D341Med (cell line): Measurements from ENCODE around the gene FAM162A.
"Not testable (repeated sequence)": the region's sequence is repeated elsewhere in the genome, so short reads cannot be mapped to it uniquely, and the experiment has no call there.

Experiments used
- DNase-seq: peaks from one replicate; pipeline ENCODE4 v3.0.0; 2012; ENCODE audit warnings: low spot score

FAM162A gene

GRCh38 chr3:122416966-122417365 lies 33.0 kb downstream of the FAM162A start:
- no peak for DNase-seq

DNA sequence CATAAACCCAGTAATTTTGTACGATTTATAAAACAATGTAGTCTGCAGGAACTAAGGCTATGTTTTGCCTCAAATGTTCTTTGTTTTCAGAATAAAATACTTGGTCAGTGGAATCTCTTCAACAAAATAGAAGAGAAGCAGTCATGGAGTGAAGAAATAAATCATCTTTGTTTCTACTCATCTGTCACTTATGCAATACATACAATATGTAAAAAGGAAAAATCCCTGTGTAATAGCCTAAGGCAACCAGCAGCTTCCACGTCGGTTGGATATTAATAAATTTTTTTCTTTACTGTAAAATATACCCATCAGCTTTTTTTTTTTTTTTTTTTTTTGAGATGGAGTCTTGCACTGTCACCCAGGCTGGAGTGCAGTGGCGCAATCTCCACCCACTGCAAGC lies 37.1 kb downstream of the FAM162A start:
- no peak for DNase-seq

DNA sequence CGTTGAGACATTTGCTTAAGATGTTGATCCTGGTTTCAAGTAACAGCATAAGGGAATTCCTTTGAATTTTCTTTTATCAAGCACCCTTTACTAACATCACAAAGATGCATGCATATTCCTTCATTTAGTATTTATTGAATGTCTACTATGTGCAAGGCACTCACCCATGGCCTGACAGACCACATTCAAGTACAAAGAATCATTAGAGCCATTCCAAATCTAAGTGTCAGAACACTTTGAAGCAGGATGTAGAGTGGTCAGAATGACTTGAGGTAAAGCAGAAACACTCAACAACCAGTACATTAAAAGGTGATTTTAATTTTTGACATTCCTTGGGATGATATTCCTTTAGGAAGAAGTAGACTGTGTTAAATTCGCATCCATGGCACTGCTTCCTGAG lies 37.9 kb downstream of the FAM162A start:
- no peak for DNase-seq

DNA sequence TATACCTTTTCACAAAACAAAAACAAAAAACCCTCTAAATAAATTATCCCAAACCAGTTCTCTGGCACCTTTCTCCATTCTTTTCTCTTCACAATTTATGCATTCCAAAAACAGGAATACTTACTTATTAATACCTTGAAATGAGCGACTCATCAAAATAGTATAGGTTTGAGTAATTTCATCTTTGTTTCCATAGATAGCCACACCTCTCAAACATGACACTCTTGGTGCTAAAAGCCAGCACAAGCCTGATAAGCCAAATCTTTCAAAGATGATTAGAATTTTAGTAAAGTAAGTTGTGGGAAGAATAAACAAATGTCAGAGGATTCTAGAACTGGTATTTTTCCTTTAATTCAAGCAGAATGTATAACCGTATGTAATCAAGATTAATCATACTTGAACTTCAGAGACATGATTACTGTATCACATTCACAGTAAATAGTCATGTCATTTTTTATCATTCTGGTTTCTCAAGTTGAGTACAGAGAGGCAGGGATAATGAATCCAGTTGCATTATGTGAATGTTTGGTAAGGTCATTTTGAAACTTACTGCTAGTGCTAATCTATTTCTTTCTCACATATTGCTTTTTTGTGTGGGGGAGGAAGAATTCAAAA lies 44.0 kb downstream of the FAM162A start:
- DNase-seq = no peak

- DNase-seq = no peak
Observed at GRCh38 chr3:122430371-122430770, 46.4 kb downstream of the FAM162A start.

GRCh38 chr3:122435950-122436349 lies 52.0 kb downstream of the FAM162A start:
- DNase-seq = no peak

GRCh38 chr3:122443090-122443489 lies 59.1 kb downstream of the FAM162A start:
- DNase-seq = no peak

- not testable (repeated sequence) for DNase-seq
Observed at GRCh38 chr3:122443762-122444490, 59.9 kb downstream of the FAM162A start.

- DNase-seq = not testable (repeated sequence)
Observed at GRCh38 chr3:122444491-122444887, 60.5 kb downstream of the FAM162A start.

GRCh38 chr3:122448218-122448617 lies 64.2 kb downstream of the FAM162A start:
- not testable (repeated sequence) for DNase-seq

DNA sequence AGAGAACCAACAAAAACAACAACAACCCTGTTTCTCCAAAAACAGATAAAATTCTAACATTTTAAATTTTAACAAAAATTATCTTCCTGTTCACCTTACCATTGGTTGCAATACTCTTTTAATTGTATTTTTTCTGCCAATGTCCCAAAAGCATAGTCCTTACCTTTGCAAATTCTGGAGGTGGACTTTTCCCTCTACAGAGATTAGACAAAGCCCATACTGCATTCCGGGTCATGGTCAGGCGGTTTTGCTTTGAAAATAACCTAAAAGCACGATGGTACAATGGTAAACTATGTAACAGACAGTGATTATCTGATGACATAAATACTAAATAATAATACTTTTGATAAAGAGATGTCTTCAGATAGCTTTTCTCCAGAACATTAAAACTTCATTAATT lies 67.4 kb downstream of the FAM162A start:
- no peak for DNase-seq

DNA sequence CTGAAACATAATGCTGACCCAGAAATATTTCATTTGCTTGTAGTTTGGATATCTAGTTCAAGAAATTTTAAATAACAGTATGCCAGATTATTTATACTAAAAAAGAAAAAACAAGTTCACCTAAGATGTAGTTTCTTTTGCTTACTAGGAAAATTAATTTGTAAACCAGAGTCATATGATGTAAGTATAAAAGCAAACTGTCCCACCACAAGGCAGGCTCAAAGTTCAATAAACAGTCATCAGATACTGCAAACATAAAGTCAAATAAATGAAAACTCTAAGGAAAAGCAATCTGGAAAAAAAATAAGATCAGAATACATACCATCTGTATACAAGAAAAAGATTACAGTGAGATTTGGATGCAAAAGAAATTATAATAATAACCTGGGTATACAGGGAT lies 72.1 kb downstream of the FAM162A start:
- no peak for DNase-seq

DNA sequence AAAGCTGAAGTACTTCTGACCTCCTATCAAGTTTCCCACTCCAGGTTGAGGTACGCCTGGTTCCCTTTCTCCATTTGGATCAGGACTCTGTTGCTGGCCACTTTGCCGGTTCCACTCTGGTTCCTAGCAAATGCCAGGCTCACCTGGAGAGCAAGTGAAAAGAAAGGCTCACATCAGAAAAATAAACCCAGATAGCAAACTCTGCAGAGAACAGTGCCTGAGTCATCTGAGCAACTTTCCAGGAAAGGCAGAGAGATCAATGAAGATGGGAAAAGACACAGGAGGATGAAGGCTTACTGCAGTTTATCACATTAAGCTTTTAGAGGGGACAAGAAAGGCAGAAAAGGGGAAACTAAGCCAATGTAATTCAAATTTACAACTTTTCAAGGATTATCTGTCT lies 73.7 kb downstream of the FAM162A start:
- DNase-seq = no peak

DNA sequence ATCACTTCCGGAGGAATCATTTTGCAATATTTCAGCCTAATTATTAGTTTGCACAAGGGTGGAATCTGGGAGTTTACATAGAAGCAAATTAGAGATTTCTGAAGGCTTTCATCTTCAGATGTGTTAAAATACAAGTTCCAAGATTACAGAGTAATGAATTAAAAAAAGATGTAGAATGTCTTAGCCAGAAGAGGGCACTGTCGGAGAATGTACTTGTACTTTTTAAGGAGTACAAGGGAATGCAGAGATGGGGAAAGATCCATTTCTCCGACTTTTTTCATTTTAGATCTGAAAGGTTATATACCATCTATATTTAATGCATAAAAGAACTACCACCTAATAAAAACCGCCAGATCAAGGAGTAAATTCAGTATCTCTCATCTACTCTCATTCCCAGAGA lies 75.0 kb downstream of the FAM162A start:
- DNase-seq = no peak

GRCh38 chr3:122461806-122462205 lies 77.8 kb downstream of the FAM162A start:
- no peak for DNase-seq
